Measurements from ENCODE around the gene FAM83B.
"Not testable (repeated sequence)": the region's sequence is repeated elsewhere in the genome, so short reads cannot be mapped to it uniquely, and the experiment has no call there.

Gene FAM83B

DNA sequence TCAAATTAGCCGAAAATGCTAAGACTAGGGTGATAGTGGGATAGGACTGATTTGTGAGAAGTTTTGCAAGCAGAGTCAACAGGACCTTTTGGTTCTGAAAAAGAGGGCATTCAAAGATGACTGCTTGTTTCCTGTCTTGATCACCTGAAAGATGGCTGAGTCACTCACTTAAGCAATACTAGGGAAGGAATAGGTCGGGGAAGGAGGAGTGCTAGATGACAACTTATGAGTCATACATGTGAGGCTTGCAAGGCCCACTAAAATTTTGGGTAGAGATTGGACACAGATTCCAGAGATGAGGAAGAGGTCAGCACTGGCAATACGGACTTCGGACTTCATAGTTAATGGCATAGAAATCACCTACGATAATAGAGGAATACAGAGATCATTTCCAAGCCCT is 89.2 kb downstream of the FAM83B start:
- TF ChIP-seq MYC (IDR thresholded peaks at IDR 0.05; ENCODE audit: low read depth, low read length): no peak
- no peak overlapping the region for H3K4me3 ChIP-seq (ENCODE audit: low read depth, low read length)
- DNase-seq (ENCODE audit: low read depth): peak; percentile 15

DNA sequence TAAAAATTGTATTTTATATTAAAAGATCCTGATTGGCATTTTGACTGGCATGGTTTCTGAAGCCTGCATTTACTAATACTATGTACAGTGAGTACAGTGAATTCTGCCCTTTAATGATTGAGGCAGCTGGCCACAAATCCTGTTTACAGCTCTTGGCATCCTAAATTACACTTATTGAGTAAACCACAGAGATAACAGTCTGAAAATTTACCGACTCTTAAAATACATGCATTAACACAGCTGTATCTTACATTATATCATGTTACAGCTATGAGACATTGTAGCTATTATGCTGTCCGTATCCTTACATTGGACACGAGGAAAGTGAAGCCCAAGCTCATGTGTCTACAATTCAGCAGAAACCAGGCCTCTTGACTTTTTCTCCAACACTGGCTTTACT is 90.8 kb downstream of the FAM83B start:
- no peak overlapping the region for H3K4me3 ChIP-seq (ENCODE audit: low read depth, low read length)
- TF ChIP-seq, protein P1, sequence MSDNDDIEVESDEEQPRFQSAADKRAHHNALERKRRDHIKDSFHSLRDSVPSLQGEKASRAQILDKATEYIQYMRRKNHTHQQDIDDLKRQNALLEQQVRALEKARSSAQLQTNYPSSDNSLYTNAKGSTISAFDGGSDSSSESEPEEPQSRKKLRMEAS (IDR thresholded peaks at IDR 0.05; ENCODE audit: low read depth, low read length): no peak
- TF ChIP-seq POLR2A (IDR thresholded peaks at IDR 0.05; ENCODE audit: extremely low read depth, insufficient read length): no peak
- no peak for DNase-seq (ENCODE audit: low read depth)

DNA sequence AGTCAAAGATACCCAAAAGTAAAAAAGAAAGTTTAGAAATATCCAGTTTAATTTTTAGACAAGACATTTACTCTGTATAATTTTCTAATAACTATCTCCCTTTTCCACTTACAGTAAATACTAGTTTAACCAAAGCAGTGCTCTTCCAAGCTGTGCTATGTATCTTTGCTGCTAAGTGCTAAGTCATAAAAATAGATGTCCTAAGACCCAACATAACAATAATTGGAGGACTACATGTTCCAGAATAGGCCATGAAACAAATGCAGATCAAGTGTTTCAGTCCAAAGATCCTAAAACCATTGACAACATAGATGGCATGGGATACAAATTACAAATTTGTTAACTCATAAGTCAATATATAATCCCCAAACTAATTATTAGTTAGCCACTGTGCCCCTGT is 111.1 kb downstream of the FAM83B start:
- no peak overlapping the region for H3K4me3 ChIP-seq (ENCODE audit: low read depth, low read length)
- DNase-seq (ENCODE audit: low read depth): no peak
- TF ChIP-seq, protein P2, sequence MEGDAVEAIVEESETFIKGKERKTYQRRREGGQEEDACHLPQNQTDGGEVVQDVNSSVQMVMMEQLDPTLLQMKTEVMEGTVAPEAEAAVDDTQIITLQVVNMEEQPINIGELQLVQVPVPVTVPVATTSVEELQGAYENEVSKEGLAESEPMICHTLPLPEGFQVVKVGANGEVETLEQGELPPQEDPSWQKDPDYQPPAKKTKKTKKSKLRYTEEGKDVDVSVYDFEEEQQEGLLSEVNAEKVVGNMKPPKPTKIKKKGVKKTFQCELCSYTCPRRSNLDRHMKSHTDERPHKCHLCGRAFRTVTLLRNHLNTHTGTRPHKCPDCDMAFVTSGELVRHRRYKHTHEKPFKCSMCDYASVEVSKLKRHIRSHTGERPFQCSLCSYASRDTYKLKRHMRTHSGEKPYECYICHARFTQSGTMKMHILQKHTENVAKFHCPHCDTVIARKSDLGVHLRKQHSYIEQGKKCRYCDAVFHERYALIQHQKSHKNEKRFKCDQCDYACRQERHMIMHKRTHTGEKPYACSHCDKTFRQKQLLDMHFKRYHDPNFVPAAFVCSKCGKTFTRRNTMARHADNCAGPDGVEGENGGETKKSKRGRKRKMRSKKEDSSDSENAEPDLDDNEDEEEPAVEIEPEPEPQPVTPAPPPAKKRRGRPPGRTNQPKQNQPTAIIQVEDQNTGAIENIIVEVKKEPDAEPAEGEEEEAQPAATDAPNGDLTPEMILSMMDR (IDR thresholded peaks at IDR 0.05; ENCODE audit: low read depth, low read length): no peak
- TF ChIP-seq POLR2A (IDR thresholded peaks at IDR 0.05; ENCODE audit: extremely low read depth, insufficient read length) (no peak), MYC (IDR thresholded peaks at IDR 0.05; ENCODE audit: low read depth, low read length) (no peak)
- TF ChIP-seq, protein P1 (IDR thresholded peaks at IDR 0.05; ENCODE audit: low read depth, low read length): no peak

DNA sequence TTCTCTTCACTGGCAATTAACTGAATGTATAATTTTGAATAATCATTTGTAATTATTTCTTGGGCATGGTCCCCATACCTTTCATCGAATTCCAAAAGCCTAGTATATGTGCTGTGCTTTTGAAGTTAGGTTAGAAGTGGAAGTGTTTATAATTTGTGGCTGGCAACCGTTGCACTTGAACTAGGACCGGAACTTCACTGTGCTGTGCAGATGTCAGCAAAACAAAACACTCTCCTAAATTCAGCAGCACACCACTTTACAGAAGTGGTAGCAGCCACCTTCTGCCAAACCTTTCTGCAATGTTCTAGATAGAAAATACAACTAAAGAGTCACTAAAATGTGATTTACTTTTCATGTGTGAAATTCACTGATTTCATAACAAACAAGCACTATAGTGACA is 111.9 kb downstream of the FAM83B start:
- no peak for DNase-seq (ENCODE audit: low read depth)
- no peak overlapping the region for H3K4me3 ChIP-seq (ENCODE audit: low read depth, low read length)
- TF ChIP-seq MYC (IDR thresholded peaks at IDR 0.05; ENCODE audit: low read depth, low read length) (no peak), POLR2A (IDR thresholded peaks at IDR 0.05; ENCODE audit: extremely low read depth, insufficient read length) (no peak)
- TF ChIP-seq, protein P2 (IDR thresholded peaks at IDR 0.05; ENCODE audit: low read depth, low read length): no peak
- TF ChIP-seq, protein P1 (IDR thresholded peaks at IDR 0.05; ENCODE audit: low read depth, low read length): no peak

DNA sequence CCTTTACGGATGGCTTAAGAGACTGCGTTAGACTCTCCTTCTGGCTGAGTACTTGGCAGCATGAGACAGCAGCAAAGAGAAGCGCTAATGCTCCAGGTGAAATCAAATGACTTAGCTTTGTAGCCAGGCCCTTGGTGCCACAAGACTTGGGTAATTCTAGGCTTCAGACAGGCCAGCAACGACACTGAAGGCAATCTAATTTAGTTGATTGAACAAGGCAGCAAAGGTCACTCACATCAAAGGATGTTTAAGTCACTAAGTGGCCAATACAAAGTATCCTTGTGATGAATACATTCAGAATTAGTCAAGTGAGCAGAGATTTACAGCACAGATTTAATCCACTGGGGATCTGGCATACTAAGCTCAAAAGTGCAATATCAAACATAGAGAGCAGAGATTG is 113.2 kb downstream of the FAM83B start:
- TF ChIP-seq, protein P2 (IDR thresholded peaks at IDR 0.05; ENCODE audit: low read depth, low read length): no peak
- TF ChIP-seq, protein P1 (IDR thresholded peaks at IDR 0.05; ENCODE audit: low read depth, low read length): no peak
- DNase-seq (ENCODE audit: low read depth): no peak
- H3K4me3 ChIP-seq (ENCODE audit: low read depth, low read length): no peak overlapping the region

DNA sequence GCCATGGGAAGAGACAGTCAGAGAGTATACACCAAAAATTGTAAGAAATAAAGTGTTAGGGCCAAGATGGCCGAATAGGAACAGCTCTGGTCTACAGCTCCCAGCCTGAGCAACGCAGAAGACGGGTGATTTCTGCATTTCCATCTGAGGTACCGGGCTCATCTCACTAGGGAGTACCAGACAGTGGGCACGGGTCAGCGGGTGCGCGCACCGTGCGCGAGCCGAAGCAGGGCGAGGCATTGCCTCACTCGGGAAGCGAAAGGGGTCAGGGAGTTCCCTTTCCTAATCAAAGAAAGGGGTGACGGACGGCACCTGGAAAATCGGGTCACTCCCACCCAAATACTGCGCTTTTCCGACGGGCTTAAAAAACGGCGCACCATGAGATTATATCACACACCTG is 114.8 kb downstream of the FAM83B start:
- H3K4me3 ChIP-seq (ENCODE audit: low read depth, low read length): not testable (repeated sequence)

DNA sequence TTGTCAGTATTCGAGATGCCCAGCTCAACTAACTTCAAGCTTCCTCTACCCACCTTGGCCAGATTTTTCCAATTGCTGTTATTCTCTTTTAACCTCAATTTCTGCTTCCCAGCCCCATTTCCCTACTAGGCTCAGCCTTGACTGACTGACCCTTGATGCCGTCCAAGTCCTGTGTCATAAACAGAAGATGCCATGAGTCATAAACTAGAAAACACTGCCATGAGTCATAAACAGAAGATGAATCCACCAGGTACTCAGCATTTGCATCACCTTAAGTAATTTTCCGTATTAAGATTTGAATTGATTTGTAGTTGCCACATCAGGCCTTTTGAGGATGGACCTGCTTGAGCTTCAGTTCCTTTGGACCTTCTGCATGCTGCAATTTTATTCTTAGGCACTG is 123.8 kb downstream of the FAM83B start:
- TF ChIP-seq POLR2A (IDR thresholded peaks at IDR 0.05; ENCODE audit: extremely low read depth, insufficient read length) (no peak), MYC (IDR thresholded peaks at IDR 0.05; ENCODE audit: low read depth, low read length) (no peak)
- TF ChIP-seq, protein P2 (IDR thresholded peaks at IDR 0.05; ENCODE audit: low read depth, low read length): no peak
- TF ChIP-seq, protein P1 (IDR thresholded peaks at IDR 0.05; ENCODE audit: low read depth, low read length): no peak
- H3K4me3 ChIP-seq (ENCODE audit: low read depth, low read length): no peak overlapping the region
- no peak for DNase-seq (ENCODE audit: low read depth)

More for the DNA sequence above, 114.8 kb downstream of the FAM83B start:
- DNase-seq (ENCODE audit: low read depth): not testable (repeated sequence)

All from NB4 (cell line).